T follicular helper cell (primary cell): ENCODE measurements around the gene ORAI1.
"Not testable (repeated sequence)": the region's sequence is repeated elsewhere in the genome, so short reads cannot be mapped to it uniquely, and the experiment has no call there.

ENCODE experiments used
- DNase-seq: peaks from one replicate; pipeline ENCODE4 v3.0.0-alpha.2; 2020; ENCODE audit warnings: low read depth

ORAI1 gene

GRCh38 chr12:121649322-121649721 lies 23.0 kb downstream of the ORAI1 start:
- DNase-seq: no peak

GRCh38 chr12:121649819-121650353 lies 23.6 kb downstream of the ORAI1 start:
- DNase-seq: no peak

- no peak for DNase-seq
These were observed 25.0 kb downstream of the ORAI1 start for GRCh38 chr12:121651320-121651719.

- no peak for DNase-seq
These were observed 26.6 kb downstream of the ORAI1 start for GRCh38 chr12:121652767-121653497.

- DNase-seq: no peak
These were observed 27.7 kb downstream of the ORAI1 start for GRCh38 chr12:121653999-121654398.

- no peak for DNase-seq
These were observed 29.8 kb downstream of the ORAI1 start for GRCh38 chr12:121656122-121656521.

GRCh38 chr12:121657305-121658008 lies 31.1 kb downstream of the ORAI1 start:
- DNase-seq: no peak

- DNase-seq: not testable (repeated sequence)
These were observed 35.2 kb downstream of the ORAI1 start for GRCh38 chr12:121661353-121662105.

GRCh38 chr12:121663610-121663929 lies 37.2 kb downstream of the ORAI1 start:
- DNase-seq: no peak

- DNase-seq: not testable (repeated sequence)
These were observed 40.5 kb downstream of the ORAI1 start for GRCh38 chr12:121666829-121667228.

GRCh38 chr12:121668750-121669520 lies 42.6 kb downstream of the ORAI1 start:
- DNase-seq: peak; percentile 47

GRCh38 chr12:121669521-121669900 lies 43.2 kb downstream of the ORAI1 start, which contains the start of gene MORN3:
Gene MORN3 (minus strand): TSS chr12:121669654. CDS start chr12:121669483, 171 bp downstream.
- DNase-seq: no peak

- DNase-seq: no peak
These were observed 46.7 kb downstream of the ORAI1 start for GRCh38 chr12:121673013-121673511.

GRCh38 chr12:121676190-121676589 lies 49.9 kb downstream of the ORAI1 start:
- DNase-seq: no peak

GRCh38 chr12:121678305-121678704 lies 52.0 kb downstream of the ORAI1 start:
- DNase-seq: no peak

GRCh38 chr12:121678716-121679300 lies 52.5 kb downstream of the ORAI1 start:
- DNase-seq: no peak

GRCh38 chr12:121679661-121680197 lies 53.4 kb downstream of the ORAI1 start:
- DNase-seq: not testable (repeated sequence)

- no peak for DNase-seq
These were observed 62.6 kb downstream of the ORAI1 start for GRCh38 chr12:121688966-121689365.

GRCh38 chr12:121689430-121689829 lies 63.1 kb downstream of the ORAI1 start:
- DNase-seq: no peak
